IMR-90 (cell line): ENCODE data around the gene CEP85.

Experiments
- BHLHE40 ChIP-seq: fragments of 150-350 bp; IDR thresholded peaks from 2 replicates; pipeline ENCODE4 v1.6.1; 2016; ENCODE audit warnings: mild to moderate bottlenecking, low read depth, low read length
- CEBPB ChIP-seq: IDR thresholded peaks from 2 replicates; pipeline ENCODE4 v1.6.1; 2012; ENCODE audit warnings: low read depth, low read length, improper control_type of control experiment
- CHD1 ChIP-seq: IDR thresholded peaks from 2 replicates; pipeline ENCODE4 v1.6.1; 2012; ENCODE audit warnings: low read depth, low read length, improper control_type of control experiment
- CTCF ChIP-seq: conservative IDR thresholded peaks from 2 replicates; pipeline ENCODE4 v1.5.1; 2012; ENCODE audit warnings: mild to moderate bottlenecking, low read depth, low read length, improper control_type of control experiment
- ELK1 ChIP-seq: fragments of 150-350 bp; IDR thresholded peaks from 2 replicates; pipeline ENCODE4 v1.6.1; 2016; ENCODE audit warnings: low read depth, mild to moderate bottlenecking, low read length, moderate library complexity, borderline replicate concordance
- MAFK ChIP-seq: IDR thresholded peaks from 2 replicates; pipeline ENCODE4 v1.6.1; 2012; ENCODE audit warnings: low read depth, low read length, improper control_type of control experiment
- MXI1 ChIP-seq: IDR thresholded peaks from 2 replicates; pipeline ENCODE4 v1.6.1; 2012; ENCODE audit warnings: low read depth, mild to moderate bottlenecking, low read length, moderate library complexity, borderline replicate concordance
- NFE2L2 ChIP-seq: fragments of 150-350 bp; IDR thresholded peaks from 2 replicates; pipeline ENCODE4 v1.6.1; 2016; ENCODE audit warnings: low read depth, mild to moderate bottlenecking, low read length
- POLR2A ChIP-seq: IDR thresholded peaks from 2 replicates; pipeline ENCODE4 v1.6.1; 2012; ENCODE audit warnings: mild to moderate bottlenecking, low read depth, low read length
- RAD21 ChIP-seq: IDR thresholded peaks from 2 replicates; pipeline ENCODE4 v1.6.1; 2012; ENCODE audit warnings: low read length, improper control_type of control experiment
- RFX5 ChIP-seq: IDR thresholded peaks from 2 replicates; pipeline ENCODE4 v1.8.0; 2012; ENCODE audit warnings: low read depth, mild to moderate bottlenecking, low read length, moderate library complexity
- SMC3 ChIP-seq: fragments of 150-350 bp; IDR thresholded peaks from 2 replicates; pipeline ENCODE4 v1.6.1; 2016; ENCODE audit warnings: low read depth, mild to moderate bottlenecking, antibody characterized with exemption, low read length, moderate library complexity
- USF2 ChIP-seq: fragments of 150-350 bp; IDR thresholded peaks from 2 replicates; pipeline ENCODE4 v1.6.1; 2017; ENCODE audit warnings: mild to moderate bottlenecking, antibody characterized with exemption, low read length, low read depth

- TF ChIP-seq CEBPB (no peak), MAFK (no peak), CTCF (no peak), CHD1 (no peak), MXI1 (no peak), USF2 (no peak), RAD21 (no peak), BHLHE40 (no peak), RFX5 (no peak), POLR2A (no peak; the same call in none of the 2 replicates), SMC3 (no peak), NFE2L2 (no peak), ELK1 (no peak)
Observed at GRCh38 chr1:26286064-26286416, 52.0 kb downstream of the CEP85 start.
